Jurkat, Clone E6-1 (cell line): ENCODE data around the gene GDAP2. TPM values are rescaled to one million over a fixed set of nuclear protein-coding genes. Genes with fewer than 3 reads are reported as not detected.
"Not testable (repeated sequence)": the region's sequence is repeated elsewhere in the genome, so short reads cannot be mapped to it uniquely, and the experiment has no call there.

Experiments
- DNase-seq: peaks from one replicate; pipeline ENCODE4 v3.0.0-alpha.2; 2011; ENCODE audit warnings: low read depth, low spot score
- H3K4me3 ChIP-seq: 2 replicates; pipeline ENCODE4 v1.5.1; 2011; ENCODE audit warnings: mild to moderate bottlenecking, low read length, control low read depth, moderate library complexity
- polyA plus RNA-seq: library from polyadenylated mRNA; unstranded; fragments of >200 nt; gene quantifications from one replicate; pipeline ENCODE4 v1.2.1, GENCODE V29; 2012; ENCODE audit warnings: missing spikeins; ENCODE audit not compliant: insufficient read length, insufficient read depth

Gene GDAP2, protein sequence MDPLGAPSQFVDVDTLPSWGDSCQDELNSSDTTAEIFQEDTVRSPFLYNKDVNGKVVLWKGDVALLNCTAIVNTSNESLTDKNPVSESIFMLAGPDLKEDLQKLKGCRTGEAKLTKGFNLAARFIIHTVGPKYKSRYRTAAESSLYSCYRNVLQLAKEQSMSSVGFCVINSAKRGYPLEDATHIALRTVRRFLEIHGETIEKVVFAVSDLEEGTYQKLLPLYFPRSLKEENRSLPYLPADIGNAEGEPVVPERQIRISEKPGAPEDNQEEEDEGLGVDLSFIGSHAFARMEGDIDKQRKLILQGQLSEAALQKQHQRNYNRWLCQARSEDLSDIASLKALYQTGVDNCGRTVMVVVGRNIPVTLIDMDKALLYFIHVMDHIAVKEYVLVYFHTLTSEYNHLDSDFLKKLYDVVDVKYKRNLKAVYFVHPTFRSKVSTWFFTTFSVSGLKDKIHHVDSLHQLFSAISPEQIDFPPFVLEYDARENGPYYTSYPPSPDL
- 12.3 TPM for polyA plus RNA-seq

GRCh38 chr1:117929343-117930172, at the start of gene GDAP2, which contains the start of gene WDR3:
TSS of gene GDAP2 (minus strand) at chr1:117929621. CDS start at chr1:117920357, 9,264 bp downstream.
TSS of gene WDR3 (plus strand) at chr1:117929739. CDS start at chr1:117933320, 3,581 bp downstream.
- peak within 1 kb of the TSS; percentile 85 for H3K4me3 ChIP-seq
- DNase-seq: peak; percentile 91

- H3K4me3 ChIP-seq: no peak overlapping the region
- DNase-seq: no peak
These were observed 47.0 kb upstream of the GDAP2 start for GRCh38 chr1:117976381-117976780.

DNA sequence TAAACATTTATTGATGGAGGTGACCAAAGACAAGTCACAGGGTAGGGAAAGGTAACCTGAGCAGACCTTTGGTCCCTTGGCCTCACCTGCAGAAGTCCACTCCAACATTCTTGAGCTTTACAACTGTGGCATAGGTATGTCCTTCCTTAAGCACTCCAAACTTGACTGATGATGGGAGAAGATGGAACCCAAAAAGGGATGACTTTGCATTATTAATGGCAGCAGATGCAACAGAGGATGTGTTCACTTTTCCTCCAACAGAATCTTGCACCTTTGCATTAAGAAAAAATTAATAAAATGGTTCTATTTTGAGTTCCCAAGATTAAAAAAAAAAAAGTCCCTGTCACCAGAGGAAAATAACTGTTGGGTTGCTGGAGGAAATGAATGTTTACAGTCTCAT, 42.4 kb upstream of the GDAP2 start:
- no peak for DNase-seq
- H3K4me3 ChIP-seq: no peak overlapping the region

DNA sequence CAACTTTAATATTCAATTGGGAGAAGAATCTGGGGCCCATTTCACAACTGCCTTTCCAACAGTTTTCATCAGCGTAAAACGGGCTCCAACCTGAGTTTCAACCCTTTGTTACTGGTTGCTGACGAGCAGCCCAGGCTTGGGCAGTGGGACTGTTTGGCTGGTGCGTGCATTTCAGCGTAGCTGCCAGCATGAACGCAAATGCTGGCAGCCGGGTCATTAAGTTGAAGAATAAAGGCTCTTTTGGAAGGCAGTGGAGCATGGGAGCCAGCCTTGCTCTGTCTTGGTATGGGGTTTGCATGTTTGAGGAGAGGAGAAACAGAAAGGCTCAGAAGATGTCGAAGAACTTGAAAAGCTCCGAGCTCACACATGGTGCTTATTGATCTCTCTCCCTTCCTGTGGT, 40.8 kb upstream of the GDAP2 start:
- DNase-seq: no peak
- H3K4me3 ChIP-seq: no peak overlapping the region

- no peak overlapping the region for H3K4me3 ChIP-seq
- no peak for DNase-seq
These were observed 38.5 kb upstream of the GDAP2 start for GRCh38 chr1:117967881-117968280.

- no peak for DNase-seq
These were observed 38.1 kb upstream of the GDAP2 start for GRCh38 chr1:117967477-117967876.

DNA sequence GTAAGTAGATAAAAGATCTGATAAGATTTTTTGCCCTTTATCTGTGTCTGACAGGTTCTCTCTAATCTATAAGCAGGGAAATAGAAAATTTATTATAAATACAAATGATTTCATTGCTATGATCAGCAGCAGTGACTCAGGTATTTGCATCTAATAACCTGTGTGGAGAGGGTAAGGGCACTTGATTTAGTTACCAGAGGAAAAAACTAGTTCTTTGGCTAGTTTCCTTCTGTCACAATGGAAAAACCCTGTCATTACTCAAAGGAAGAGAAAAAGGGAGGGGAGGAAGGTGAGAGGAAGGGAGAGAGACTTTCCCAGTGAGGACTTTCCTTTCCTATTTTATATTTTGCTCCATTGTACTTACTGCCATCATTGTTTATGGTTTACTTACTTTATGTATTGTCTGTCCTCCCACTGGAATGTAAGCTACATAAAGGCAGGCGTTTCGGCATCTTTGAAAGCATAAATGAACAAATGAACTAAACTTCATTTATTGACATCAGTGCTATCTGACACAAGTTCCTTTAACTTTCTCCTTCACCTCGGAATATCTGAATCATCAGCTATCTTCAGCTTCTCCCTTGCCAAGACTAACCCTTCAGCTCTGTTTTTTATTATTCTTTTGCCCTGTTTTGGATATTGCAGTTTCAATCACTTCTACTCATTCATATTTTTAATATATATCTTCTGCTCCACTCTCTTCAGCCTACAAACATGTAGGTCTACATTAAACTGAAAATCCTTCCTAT, 35.0 kb upstream of the GDAP2 start:
- DNase-seq: no peak

More at GRCh38 chr1:117967477-117967876, 38.1 kb upstream of the GDAP2 start:
- H3K4me3 ChIP-seq: no peak overlapping the region

GRCh38 chr1:117959364-117959763, 29.9 kb upstream of the GDAP2 start:
- DNase-seq: no peak
- H3K4me3 ChIP-seq: no peak overlapping the region

More for the DNA sequence above, 35.0 kb upstream of the GDAP2 start:
- no peak overlapping the region for H3K4me3 ChIP-seq

GRCh38 chr1:117952386-117952785, 23.0 kb upstream of the GDAP2 start:
- no peak for DNase-seq
- H3K4me3 ChIP-seq: no peak overlapping the region

DNA sequence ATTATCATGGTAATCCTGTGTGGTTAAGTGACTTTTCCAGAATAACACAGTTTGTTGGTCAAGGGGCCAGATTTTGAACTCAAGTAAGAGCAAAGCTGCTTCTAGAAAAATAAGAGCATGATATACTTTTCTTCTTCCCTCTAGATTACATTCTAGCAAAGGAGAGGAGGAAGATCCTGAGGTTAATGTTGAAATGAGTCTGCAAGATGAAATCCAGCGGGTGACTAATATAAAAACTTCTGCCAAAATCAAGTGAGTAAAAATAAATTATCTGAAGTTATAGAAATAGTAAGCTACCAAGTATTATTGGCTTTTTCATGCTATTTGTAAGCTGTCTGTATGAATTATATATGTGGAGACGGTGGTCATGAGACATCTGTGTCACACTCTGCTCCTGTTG, 12.9 kb upstream of the GDAP2 start:
- DNase-seq: no peak
- H3K4me3 ChIP-seq: no peak overlapping the region

GRCh38 chr1:117933769-117934168, 4.3 kb upstream of the GDAP2 start:
- no peak overlapping the region for H3K4me3 ChIP-seq
- DNase-seq: no peak

DNA sequence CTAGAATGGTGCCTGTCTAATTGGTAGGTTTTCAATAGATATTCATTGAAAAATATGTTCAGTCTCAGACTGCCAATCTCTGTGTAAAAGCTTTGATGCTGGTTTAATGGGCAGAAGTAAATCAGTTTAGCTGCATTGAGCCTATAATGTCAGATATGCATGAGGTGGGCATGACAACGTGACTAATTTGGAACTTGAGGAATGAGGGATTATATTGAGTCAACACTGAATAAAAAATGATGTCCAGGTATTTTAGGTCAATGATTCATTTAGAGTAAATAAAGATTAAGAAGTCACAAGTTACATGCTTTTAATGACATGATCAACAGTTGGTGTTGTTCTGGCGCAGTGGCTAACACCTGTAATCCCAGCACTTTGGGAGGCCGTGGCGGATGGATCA, 3.2 kb upstream of the GDAP2 start:
- no peak overlapping the region for H3K4me3 ChIP-seq
- no peak for DNase-seq

- peak overlapping the region; percentile 85 for H3K4me3 ChIP-seq
- DNase-seq: no peak
These were observed 1.1 kb upstream of the GDAP2 start for GRCh38 chr1:117930484-117930883.

GRCh38 chr1:117930173-117930447, 689 bp upstream of the GDAP2 start:
- DNase-seq: no peak
- peak overlapping the region; percentile 85 for H3K4me3 ChIP-seq

GRCh38 chr1:117928881-117929342, 509 bp downstream of the GDAP2 start:
- DNase-seq: no peak
- peak overlapping the region; percentile 85 for H3K4me3 ChIP-seq

DNA sequence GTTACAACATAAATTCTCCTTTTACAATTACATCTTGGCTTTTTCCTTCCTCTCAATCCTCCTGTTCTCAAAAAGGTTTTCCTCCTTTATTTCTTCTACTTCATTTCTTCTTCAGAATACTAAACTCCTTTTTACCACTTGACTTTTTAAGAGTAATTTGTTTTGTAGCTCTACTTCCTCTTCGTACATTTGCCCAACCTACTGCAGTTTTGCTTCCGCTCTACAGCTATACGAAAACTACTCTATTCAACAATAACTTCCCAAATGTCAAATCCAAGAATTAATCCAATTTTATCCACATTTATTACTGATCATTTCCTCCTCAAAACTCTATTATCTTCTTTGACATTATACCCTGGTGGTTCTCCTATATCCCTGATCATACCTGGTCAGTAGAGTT, 3.4 kb downstream of the GDAP2 start:
- no peak overlapping the region for H3K4me3 ChIP-seq
- no peak for DNase-seq

DNA sequence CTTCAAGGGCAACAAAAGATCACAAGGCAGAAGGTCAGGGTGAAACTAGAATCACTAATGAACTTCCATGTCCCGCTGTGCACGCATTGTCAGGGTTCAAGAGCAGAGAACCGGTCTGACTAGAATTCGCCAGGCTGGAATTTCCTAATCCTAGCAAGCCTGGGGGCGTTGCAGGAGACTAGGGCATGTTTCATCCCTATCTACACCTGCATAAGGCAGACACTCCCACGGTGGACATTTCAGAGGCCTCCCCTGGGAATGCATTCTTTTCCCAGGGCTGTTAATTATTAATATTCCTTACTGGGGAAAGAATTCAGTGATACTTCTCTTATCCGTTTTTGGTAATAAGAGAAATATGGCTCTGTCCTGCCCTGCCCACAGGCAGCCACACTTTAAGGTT, 6.7 kb downstream of the GDAP2 start:
- DNase-seq, H3K4me3 ChIP-seq: not testable (repeated sequence)

DNA sequence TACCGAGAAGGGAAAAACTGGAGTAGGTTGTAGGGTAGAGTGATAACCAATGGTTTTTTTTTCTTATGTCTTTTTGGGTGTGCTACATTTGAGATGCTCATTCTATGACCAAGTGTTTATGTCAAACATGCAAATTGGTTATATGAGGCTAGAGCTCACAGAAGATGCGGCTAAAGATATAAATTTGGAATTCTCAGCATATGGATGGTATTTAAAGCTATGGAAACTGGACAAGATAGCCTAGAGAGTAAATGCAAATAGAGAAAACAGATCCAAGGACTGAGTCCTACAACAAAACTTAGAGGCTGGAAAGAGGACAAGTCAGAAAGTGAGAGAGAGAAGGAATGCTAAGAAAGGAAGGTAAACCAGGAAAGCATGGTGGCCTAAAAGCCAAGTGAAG, 7.4 kb downstream of the GDAP2 start:
- DNase-seq: no peak
- H3K4me3 ChIP-seq: no peak overlapping the region

DNA sequence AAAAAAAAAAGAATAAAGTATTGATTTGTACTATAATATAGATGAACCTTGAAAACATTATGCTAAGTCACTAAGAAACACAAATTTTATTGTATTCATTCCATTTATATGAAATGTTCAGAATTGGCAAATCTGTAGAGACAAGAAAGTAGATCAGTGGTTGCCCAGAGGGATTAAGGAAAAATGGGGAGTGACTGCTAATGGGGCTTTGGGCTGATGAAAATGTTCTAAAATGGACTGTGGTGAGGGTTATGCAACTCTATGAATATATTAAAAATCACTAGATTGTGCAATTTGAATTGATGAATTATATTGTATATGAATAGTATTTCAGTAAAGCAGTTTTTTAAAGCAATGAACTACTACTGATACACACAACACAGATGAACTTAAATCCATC, 10.0 kb downstream of the GDAP2 start:
- no peak overlapping the region for H3K4me3 ChIP-seq
- DNase-seq: no peak
